Measurements from ENCODE around the gene KANK4.

DNA sequence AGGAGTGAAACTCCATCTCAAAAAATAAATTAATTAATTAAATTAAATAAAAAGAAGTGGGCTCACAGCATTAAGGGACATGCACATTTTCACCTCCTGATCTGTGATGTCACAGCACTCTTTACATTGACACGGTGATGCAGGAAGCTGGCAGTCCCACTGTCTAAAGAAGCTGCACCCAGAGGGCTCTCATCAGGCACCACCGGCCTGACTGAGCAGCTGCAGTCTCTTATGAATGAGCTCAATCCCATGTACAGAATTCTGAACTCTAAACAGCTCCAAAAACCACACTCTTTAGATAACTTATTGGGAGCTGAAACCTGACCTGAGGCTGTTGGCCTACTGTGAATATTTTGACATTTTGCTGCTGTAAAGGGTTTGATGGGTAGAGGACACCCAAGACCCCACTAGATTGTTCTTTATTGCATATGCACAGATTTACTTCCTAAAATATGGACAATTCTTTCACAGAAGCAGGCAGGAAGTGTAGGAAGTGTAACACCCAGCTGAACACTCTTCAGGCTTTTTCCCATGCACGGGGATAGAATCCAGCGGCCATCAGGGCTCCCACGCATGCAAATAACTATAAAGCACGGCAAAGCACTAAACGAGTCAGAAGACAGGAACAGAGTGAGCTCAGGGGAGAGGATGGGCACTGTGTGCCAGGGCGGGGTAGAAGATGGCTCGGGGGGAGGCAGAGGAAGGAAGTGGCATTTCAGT is 78.4 kb downstream of the KANK4 start:
- TF ChIP-seq POLR2A (IDR thresholded peaks at IDR 0.05; ENCODE audit: control extremely low read depth in 1 of 2, low read depth in 2 of 2, low read length in 2 of 2) (no peak), POLR2AphosphoS5 (IDR thresholded peaks at IDR 0.05; ENCODE audit: low read depth, low read length) (no peak), GABPA (IDR thresholded peaks at IDR 0.05; ENCODE audit: borderline replicate concordance, insufficient read depth, low read length) (no peak), RFX5 (IDR thresholded peaks at IDR 0.05; ENCODE audit: borderline replicate concordance, low read depth, low read length) (no peak), EZH2 (IDR thresholded peaks at IDR 0.05; ENCODE audit: low read depth, low read length, severe bottlenecking) (no peak), CEBPB (IDR thresholded peaks at IDR 0.05; ENCODE audit: low read depth, low read length) (no peak), CHD1 (IDR thresholded peaks at IDR 0.05; ENCODE audit: low read depth, low read length) (no peak), SIRT6 (IDR thresholded peaks at IDR 0.05; ENCODE audit: low read length) (no peak), TAF7 (optimal IDR thresholded peaks at IDR 0.05; ENCODE audit: borderline replicate concordance, low read depth, low read length) (no peak), TAF1 (IDR thresholded peaks at IDR 0.05; ENCODE audit: low read depth, low read length) (no peak), USF2 (IDR thresholded peaks at IDR 0.05; ENCODE audit: low read length) (no peak), KDM4A (IDR thresholded peaks at IDR 0.05; ENCODE audit: low read depth, low read length, severe bottlenecking) (no peak)
- TF ChIP-seq, protein P1, sequence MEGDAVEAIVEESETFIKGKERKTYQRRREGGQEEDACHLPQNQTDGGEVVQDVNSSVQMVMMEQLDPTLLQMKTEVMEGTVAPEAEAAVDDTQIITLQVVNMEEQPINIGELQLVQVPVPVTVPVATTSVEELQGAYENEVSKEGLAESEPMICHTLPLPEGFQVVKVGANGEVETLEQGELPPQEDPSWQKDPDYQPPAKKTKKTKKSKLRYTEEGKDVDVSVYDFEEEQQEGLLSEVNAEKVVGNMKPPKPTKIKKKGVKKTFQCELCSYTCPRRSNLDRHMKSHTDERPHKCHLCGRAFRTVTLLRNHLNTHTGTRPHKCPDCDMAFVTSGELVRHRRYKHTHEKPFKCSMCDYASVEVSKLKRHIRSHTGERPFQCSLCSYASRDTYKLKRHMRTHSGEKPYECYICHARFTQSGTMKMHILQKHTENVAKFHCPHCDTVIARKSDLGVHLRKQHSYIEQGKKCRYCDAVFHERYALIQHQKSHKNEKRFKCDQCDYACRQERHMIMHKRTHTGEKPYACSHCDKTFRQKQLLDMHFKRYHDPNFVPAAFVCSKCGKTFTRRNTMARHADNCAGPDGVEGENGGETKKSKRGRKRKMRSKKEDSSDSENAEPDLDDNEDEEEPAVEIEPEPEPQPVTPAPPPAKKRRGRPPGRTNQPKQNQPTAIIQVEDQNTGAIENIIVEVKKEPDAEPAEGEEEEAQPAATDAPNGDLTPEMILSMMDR (IDR thresholded peaks at IDR 0.05; ENCODE audit: control extremely low read depth in 1 of 3, insufficient read depth in 1 of 3, low read depth in 1 of 3, low read length in 3 of 3), result no peak

All from H1 (cell line).